SH-SY5Y (cell line): ENCODE data around the gene MTMR12.

Experiments used
- GATA2 ChIP-seq: IDR thresholded peaks from 2 replicates; pipeline ENCODE4 v1.6.1; 2011; ENCODE audit warnings: mild to moderate bottlenecking, low read depth, low read length
- GATA3 ChIP-seq: IDR thresholded peaks from 2 replicates; pipeline ENCODE4 v1.6.1; 2011; ENCODE audit warnings: low read depth, mild to moderate bottlenecking, low read length, moderate library complexity

- no peak for TF ChIP-seq GATA2
- no peak for TF ChIP-seq GATA3
These were observed 33.5 kb downstream of the MTMR12 start for GRCh38 chr5:32279223-32279622.
